Mesothelial cell of epicardium (in vitro differentiated cells): ENCODE results near the gene TMEM69. TPM values are rescaled to one million over a fixed set of nuclear protein-coding genes. Genes with fewer than 3 reads are reported as not detected.
"Not testable (repeated sequence)": the region's sequence is repeated elsewhere in the genome, so short reads cannot be mapped to it uniquely, and the experiment has no call there.

Source experiments
- DNase-seq, 2 experiments: peaks; one replicate each; pipeline ENCODE4 v3.0.0; 2021; ENCODE audit warnings: low spot score in 2 of 2; ENCODE audit not compliant: unreplicated experiment in 2 of 2
- H3K27ac Mint-ChIP-seq: 2 replicates; pipeline ENCODE4 v1.8.0; 2021; ENCODE audit warnings: mixed read lengths
- H3K27me3 Mint-ChIP-seq: 2 replicates; pipeline ENCODE4 v1.8.0; 2021; ENCODE audit warnings: low read depth, mixed read lengths
- H3K36me3 Mint-ChIP-seq: 2 replicates; pipeline ENCODE4 v1.8.0; 2021; ENCODE audit warnings: mixed read lengths
- H3K4me1 Mint-ChIP-seq: 2 replicates; pipeline ENCODE4 v1.8.0; 2021; ENCODE audit warnings: mixed read lengths
- H3K4me3 Mint-ChIP-seq: 2 replicates; pipeline ENCODE4 v1.8.0; 2021; ENCODE audit warnings: mild to moderate bottlenecking, moderate library complexity, mixed read lengths
- H3K9me3 Mint-ChIP-seq: 2 replicates; pipeline ENCODE4 v1.8.0; 2021; ENCODE audit warnings: mixed read lengths
- total RNA-seq: library from RNA; stranded (reverse); gene quantifications from 3 replicates; pipeline ENCODE4 v1.2.1, GENCODE V29; 2021
- TF ChIP-seq, protein P1 (sequence below): fragments of 200-600 bp; sonication (generic); IDR thresholded peaks from one replicate; pipeline ENCODE4 v1.5.0; 2021; ENCODE audit warnings: antibody characterized with exemption; ENCODE audit not compliant: unreplicated experiment

Gene TMEM69
- total RNA-seq, 1 donor from 2014 or later: 28.7 TPM

DNA sequence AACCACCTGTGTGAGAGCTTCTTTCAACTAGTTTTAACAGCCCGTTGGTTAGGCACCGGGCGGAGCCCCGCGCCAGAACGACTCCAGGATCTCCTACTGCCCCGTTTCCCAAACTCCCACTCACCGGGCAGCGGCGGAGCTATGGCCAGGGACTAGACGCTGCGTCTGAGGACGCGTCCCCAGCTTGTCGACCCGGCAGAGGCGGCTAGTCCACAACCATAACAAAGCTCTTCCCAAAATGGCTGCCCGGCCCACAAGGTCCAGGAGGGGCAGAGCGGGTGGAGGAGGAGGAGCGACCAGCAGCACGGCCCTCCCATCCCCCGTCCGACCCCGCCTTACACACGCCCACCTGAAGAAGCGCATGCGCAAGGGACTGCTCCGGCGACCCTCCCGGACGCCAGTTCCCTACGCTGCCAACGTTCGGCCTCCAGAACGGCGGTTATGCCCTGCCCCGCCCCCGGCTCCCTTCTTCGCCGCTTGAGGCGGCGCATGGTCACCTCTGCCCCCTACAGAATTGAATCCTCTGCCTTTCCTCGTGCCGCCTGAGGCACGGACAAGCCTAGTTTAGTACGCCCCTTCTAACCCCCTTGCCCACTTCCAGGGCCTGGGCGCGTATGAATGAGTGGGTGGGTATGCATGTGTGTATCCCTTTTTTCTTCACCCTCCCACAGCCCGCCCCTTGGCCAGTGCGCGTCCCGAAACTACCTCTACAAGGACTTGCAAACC lies 1.5 kb upstream of the TMEM69 start, which contains the start of gene GPBP1L1:
TSS of gene GPBP1L1 (minus strand) at position 246 of the 726 bp plus-strand sequence. CDS start 27,446 bp downstream, outside the sequence.
- Mint-ChIP-seq H3K27ac (peak within 1 kb of the TSS; percentile 100), H3K9me3 (no peaks in the 10 kb centered on the region), H3K4me3 (peak within 1 kb of the TSS; percentile 98), H3K27me3 (no peaks in the 10 kb centered on the region), H3K4me1 (peaks cover 32% of the 10 kb centered on the region), H3K36me3 (peaks cover 3% of the 10 kb centered on the region)
- TF ChIP-seq, protein P1, sequence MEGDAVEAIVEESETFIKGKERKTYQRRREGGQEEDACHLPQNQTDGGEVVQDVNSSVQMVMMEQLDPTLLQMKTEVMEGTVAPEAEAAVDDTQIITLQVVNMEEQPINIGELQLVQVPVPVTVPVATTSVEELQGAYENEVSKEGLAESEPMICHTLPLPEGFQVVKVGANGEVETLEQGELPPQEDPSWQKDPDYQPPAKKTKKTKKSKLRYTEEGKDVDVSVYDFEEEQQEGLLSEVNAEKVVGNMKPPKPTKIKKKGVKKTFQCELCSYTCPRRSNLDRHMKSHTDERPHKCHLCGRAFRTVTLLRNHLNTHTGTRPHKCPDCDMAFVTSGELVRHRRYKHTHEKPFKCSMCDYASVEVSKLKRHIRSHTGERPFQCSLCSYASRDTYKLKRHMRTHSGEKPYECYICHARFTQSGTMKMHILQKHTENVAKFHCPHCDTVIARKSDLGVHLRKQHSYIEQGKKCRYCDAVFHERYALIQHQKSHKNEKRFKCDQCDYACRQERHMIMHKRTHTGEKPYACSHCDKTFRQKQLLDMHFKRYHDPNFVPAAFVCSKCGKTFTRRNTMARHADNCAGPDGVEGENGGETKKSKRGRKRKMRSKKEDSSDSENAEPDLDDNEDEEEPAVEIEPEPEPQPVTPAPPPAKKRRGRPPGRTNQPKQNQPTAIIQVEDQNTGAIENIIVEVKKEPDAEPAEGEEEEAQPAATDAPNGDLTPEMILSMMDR: no peak
- DNase-seq: peak; percentile 94 to 98

DNA sequence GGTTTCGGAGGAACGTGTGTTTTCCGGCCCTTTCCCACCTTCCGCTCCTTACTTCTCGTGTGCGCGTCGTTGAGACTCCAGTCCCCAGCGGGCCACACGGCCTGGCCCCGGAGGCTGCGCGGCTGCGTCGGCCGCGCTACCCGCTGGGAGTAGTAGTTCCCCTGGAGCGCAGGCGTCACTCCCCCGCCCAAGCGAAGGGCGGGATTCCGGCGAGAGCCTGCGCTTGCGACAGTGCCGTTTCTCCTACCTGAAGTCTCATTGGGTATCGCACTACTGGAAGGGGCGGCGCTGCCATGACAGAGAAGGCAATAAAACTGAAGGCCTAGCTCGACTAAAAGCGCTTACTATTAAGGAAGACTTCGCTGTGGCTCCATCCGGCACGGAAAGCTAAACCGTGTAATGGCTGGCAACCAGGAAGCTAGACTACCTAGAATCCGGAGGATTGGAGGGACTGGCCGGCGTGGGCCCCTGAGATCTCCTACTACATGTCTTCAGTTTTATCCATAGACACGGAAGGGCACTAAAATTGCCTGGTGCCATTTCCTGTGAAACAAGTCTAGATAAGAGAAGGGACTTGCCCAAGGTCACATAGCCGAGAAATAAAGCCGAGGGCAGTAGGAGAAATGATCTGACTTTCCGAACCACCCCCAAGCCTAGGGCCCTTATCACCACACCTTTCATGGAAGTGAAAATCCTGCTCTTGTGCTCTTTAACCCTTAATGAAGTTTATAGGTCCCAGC lies 797 bp upstream of the TMEM69 start:
- Mint-ChIP-seq H3K9me3 (no peaks in the 10 kb centered on the region), H3K4me1 (peaks cover 30% of the 10 kb centered on the region), H3K36me3 (peaks cover 4% of the 10 kb centered on the region), H3K4me3 (peak overlapping the region; percentile 98), H3K27me3 (no peaks in the 10 kb centered on the region), H3K27ac (peak overlapping the region; percentile 100)
- DNase-seq: peak; percentile 92 to 93
- TF ChIP-seq, protein P1: no peak

DNA sequence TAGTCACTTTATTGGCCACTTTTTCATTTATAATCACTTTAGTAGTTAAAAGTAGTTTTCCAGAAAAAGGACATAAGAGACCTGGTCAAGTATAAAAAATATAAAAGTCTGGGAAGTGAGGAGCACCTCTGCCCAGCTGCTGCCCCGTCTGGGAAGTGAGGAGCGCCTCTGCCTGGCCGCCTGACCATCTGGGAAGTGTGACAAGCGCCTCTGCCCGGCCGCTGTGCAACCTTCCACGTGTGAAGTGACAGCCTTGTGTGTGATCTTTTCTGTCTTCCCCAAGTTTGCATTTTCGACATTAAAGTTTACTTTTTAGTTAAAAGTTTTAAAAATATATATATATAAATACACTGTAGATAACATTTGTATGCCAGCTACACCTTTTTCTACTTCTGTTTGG lies 5.8 kb downstream of the TMEM69 start:
- H3K4me3 Mint-ChIP-seq, DNase-seq, H3K4me1 Mint-ChIP-seq, H3K27me3 Mint-ChIP-seq, H3K27ac Mint-ChIP-seq, H3K9me3 Mint-ChIP-seq: not testable (repeated sequence)
- H3K36me3 Mint-ChIP-seq: peaks cover 20% of the 10 kb centered on the region

DNA sequence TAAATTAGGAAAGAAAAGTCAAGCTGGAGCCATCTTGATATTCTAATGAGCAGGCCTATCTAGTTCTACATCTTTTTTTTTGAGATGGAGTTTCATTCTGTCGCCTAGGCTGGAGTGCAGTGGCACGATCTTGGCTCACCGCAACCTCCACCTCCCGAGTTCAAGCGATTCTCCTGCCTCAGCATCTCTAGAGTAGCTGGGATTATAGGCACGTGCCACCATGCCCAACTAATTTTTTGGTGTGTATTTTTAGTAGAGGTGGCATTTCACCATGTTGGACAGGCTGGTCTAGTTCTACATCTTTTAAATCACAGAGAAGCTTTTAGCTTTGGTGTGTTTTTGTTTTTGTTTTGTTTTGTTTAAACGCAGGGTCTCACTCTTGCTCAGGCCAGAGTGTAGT lies 6.8 kb downstream of the TMEM69 start:
- H3K27ac Mint-ChIP-seq: no peak overlapping the region
- no peaks in the 10 kb centered on the region for H3K9me3 Mint-ChIP-seq
- no peak overlapping the region for H3K4me3 Mint-ChIP-seq
- no peak for DNase-seq
- no peaks in the 10 kb centered on the region for H3K4me1 Mint-ChIP-seq
- H3K27me3 Mint-ChIP-seq: no peaks in the 10 kb centered on the region
- TF ChIP-seq, protein P1: no peak
- H3K36me3 Mint-ChIP-seq: peaks cover 24% of the 10 kb centered on the region

DNA sequence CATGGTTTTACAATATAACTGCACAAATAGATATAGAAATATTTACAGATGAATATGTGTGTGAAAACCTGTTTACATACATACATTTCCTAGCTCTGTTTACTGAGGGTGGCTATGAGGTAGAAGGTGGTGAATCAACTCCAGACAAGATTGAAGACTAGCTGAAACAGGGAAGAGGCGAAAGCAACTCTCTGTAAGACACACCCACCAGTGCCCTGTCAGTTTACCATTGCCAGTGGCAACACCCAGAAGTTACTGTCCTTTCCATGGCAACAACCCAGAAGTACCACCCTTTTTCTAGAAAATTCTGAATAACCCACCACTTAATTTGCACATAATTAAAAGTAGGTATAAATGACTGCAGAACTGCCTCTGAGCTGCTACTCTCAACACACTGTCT lies 16.7 kb downstream of the TMEM69 start:
- Mint-ChIP-seq H3K36me3 (peaks cover 31% of the 10 kb centered on the region), H3K27ac (no peak overlapping the region), H3K4me3 (no peak overlapping the region), H3K9me3 (peaks cover 11% of the 10 kb centered on the region), H3K4me1 (no peaks in the 10 kb centered on the region), H3K27me3 (no peaks in the 10 kb centered on the region)
- no peak for DNase-seq
- TF ChIP-seq, protein P1: no peak

DNA sequence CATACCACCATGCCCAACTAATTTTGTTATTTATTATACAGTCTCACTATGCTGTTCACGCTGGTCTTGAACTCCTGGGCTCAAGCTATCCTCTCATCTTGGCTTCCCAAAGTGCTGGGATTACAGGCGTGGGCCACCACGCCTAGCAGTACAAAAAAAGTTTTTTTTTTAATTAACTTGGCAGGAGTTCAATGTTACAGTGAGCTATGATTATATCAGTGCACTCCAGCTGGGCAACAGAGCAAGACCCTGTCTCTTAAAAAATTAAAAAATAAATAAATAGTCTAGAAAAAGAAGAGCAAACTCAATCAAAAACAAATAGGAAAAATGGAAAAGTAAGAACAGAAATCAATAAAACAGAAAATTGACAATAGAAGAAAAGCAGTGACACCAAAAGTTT lies 25.7 kb downstream of the TMEM69 start:
- no peaks in the 10 kb centered on the region for H3K4me1 Mint-ChIP-seq
- H3K9me3 Mint-ChIP-seq: peaks cover 4% of the 10 kb centered on the region
- DNase-seq: no peak
- H3K4me3 Mint-ChIP-seq: no peak overlapping the region
- no peak overlapping the region for H3K27ac Mint-ChIP-seq
- H3K27me3 Mint-ChIP-seq: no peaks in the 10 kb centered on the region
- peaks cover 22% of the 10 kb centered on the region for H3K36me3 Mint-ChIP-seq
- TF ChIP-seq, protein P1: no peak
